Medulla oblongata (tissue), 1 donor: Measurements from ENCODE around the gene CCNB1.
"Not testable (repeated sequence)": the region's sequence is repeated elsewhere in the genome, so short reads cannot be mapped to it uniquely, and the experiment has no call there.

Experiments
- DNase-seq: peaks from one replicate; pipeline ENCODE4 v3.0.0-alpha.2; 2015; ENCODE audit errors: extremely low spot score

Gene CCNB1

DNA sequence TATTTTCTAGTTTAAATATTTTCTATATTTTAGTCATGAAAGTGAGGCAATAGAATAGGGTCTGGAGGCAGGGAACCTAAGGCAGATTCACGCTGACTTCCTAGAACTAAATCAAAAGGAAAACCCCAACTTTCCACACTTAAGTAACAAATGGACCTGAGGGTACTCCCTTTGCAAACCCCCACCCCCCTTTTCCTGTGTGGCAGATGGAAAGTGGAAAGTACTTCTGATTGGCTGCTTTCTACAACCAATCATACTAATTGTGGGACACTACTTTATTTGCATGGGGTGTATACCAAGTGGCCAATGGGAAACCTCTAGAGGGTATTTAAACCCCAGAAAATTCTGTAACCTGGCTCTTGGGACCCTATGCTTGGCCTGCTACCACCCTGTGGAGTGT is 17.7 kb downstream of the CCNB1 start:
- no peak for DNase-seq

DNA sequence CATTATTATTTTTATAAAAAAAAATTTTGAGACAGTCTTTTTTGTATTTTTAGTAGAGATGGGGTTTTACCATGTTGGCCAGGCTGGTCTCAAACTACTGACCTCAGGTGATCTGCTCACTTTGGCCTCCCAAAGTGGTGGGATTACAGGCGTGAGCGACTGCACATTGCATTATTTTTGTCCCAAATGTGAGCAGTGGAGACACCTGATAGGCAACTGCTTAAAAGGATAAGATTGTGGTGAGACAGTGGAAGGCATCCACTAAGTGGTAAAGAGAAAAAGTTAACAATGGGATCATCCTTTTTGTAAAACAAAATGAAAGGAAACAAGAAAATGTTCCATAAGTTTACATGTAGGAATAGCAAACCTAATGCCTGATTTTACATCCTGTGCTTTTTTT is 20.4 kb downstream of the CCNB1 start:
- no peak for DNase-seq

DNA sequence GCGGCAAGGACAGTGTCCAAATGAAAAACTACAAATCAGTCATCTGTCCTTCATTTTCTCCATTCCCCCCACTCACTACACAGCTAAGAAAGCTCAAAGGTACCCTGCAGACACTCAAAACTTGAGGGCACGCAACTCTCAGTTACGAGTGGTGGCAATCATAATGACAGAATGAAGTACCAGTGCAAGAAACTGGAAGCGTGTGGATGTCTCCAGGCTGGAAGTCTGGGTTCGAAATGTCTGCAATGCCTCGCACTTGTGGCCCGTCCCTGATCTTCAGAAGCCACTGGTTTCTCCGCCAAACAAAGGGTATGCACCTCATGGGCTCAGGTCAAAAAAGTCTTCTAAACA is 21.8 kb downstream of the CCNB1 start:
- no peak for DNase-seq

DNA sequence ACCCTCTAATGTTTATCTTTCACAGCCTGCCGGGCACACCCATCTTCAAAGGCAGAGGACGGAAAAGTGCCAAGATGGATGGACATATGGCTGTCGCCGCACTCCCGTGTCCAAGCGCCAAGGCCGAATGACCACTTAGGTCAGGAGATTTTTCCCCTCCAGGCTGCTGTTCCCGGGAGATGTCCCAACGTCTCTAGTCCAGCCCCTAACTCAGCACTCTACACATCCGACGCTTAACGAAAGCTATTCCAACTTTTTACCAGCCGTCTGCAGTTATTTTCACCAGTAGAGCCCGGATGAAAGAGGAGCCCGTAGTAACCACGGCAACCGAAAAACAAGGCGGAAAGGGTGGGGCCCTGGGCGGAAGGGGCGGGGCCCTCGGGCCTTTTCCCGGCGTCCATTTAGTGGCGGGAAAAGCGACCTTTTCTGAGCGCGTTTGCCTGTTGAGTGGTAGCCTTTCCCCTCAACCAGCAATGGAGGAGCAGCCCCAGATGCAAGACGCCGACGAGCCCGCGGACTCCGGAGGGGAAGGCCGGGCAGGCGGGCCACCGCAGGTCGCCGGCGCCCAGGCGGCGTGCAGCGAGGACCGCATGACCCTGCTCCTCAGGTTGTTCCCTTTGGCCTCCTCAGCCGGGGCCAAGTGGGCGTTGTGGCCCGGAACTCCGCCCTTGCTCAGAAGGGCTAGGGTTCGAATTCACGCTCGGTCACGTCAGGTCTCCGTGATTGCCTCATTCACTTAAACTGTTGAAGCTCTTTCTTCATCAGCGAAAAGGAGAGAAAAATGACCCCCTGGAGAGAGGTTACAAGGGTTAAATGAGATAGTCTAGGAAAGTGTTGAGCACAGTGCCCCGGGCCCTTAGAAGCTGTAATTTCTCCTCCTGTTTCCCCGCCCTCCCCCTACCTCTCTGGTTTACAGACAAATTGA is 22.5 kb downstream of the CCNB1 start, which contains the start of gene CENPH:
Gene CENPH, plus strand, starts transcription at position 422 of the 925 bp plus-strand sequence. Its CDS starts 52 bp downstream, at position 474.
- peak; percentile 93 for DNase-seq

DNA sequence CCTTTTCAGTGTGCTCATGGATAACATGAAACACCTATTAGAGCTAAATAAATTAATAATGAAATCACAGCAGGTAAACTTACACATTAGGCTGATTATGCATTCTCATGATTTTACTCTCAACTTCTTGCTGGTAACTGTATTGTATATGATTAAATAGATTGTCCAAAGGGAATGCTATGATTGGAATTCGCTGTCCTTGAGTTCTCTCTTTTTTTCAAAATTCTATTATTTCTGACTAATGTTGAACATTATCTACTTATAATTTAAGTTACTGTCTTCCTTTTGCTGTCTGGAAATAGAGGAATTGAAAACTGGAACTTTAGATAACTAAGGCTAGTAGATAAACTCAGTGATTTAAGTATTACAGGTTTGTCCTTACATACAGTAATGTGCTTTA is 35.5 kb downstream of the CCNB1 start:
- no peak for DNase-seq

DNA sequence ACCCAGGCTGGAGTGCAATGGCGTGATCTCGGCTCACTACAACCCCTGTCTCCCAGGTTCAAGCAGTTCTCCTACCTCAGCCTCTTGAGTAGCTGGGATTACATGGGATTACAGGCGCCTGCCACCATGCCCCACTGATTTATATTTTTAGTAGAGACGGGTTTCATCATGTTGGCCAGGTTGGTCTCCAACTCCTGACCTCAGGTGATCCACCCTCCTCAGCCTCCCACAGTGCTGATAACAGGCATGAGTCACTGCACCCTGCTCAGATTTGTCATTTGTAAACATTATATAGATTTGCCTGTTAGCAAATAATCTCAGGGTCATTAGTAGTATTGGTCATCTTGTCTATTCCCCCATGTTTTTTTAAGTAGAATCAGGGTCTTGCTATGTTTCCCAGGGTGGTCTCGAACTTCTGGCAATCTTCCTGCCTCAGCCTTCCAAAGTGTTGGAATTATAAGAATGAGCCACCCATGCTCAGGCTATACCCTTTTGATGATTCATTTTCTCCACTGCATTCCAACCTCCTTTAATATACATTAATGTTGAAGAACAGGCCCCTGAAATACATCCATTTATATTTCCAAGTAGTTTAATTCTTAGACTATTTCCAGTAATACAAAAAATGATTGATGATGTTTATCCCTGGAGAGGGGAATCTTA is 39.7 kb downstream of the CCNB1 start:
- no peak for DNase-seq

DNA sequence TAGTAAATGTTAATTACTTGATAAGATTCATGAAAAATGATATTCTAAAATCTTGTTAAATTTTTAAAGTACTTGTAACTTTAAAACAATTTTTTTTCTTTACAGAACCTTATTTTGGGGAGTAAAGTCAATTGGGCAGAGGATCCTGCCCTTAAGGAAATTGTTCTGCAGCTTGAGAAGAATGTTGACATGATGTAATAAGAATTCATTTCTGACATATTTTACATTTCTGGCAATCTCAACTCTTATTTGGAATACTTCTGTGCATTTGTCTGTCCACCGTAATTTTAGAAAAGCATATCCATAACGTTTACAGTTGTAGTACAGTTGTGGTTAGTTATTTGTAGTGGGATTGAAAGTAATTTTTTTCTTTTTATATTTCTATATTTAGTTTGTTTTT is 42.7 kb downstream of the CCNB1 start:
- DNase-seq, result no peak

DNA sequence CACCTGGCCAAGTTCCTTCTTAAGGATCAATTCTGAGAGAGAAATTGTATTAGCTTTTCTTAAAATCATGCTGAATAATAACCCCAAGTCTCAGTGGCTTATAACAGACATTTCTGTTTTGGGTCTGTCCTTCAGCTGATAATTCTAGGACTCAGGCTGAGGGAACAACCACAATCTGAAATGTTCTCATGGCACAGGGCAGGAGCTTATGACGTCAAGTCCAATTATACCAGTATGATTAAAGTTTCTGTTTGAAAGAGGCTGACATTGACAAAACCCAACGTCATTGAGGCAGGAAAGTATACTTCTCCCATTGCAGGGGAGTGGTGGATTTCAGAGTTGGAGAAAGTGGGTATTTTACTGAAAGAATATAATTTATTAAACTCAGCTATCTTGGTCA is 44.2 kb downstream of the CCNB1 start:
- DNase-seq, result no peak

DNA sequence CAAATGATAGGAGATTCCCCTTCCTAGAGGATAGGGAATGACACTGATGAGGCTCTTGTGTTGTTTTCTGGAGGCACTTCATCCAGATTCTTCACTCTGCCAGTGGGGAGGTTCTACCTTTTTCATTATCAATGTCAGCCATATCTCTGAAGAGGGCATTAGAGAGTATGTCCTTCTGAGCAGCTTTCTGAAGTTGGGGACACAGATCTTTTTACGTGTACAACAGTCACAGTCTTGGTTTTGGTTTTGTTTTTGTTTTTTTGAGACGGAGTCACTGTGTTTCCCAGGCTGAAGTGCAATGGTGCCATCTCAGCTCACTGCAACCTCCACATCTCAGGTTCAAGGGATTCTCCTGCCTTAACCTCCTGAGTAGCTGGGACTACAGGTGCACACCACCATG is 45.1 kb downstream of the CCNB1 start:
- no peak for DNase-seq

DNA sequence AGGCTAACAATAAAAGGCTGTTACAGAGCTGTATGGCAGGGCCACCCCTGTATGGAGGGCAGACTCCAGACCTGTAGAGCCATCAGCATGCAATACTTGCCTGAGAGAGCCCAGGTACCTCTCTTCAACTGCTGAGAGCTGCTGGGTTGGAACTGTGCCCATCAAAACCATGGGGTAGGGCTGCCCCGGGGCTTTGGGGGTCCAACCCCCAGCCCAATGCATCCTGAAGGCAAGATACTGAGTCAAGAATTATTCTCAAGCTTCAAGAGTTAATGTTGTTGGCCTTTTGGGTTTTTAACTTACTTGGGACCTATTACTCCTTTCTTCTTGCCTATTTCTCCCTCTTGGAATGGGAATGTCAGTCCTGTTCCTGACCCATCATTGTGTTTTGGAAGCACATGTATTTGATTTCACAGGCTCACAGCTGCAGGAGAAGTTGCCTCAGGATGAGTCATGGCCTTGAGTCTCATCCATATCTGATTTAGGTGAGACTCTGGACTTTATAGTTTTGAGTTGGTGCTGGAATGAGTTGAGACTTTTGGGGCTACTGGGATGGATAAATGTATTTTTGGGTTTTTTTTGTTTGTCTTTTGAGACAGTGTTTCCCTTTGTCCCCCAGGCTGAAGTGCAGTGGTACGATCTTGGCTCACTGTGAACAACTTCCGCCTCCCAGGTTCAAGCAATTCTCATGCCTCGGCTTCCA is 46.7 kb downstream of the CCNB1 start:
- DNase-seq, result no peak

DNA sequence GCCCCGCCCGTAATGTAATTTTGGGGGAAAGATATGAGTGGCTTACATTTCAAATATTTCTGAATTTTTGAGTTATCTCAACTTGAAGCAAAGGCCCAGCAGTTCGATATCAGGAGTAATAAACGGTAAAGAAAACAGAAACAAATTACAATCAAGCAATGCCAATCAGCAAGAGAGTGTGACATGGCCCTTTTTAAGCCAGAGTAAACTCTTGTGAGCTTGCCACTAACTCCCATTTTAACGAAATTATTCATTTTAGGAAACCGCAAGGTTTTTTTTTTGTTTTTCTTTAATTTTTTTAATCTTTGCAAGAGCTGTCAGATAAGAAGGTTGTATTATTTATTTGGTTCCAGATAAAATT is 50.2 kb downstream of the CCNB1 start:
- DNase-seq, result no peak

DNA sequence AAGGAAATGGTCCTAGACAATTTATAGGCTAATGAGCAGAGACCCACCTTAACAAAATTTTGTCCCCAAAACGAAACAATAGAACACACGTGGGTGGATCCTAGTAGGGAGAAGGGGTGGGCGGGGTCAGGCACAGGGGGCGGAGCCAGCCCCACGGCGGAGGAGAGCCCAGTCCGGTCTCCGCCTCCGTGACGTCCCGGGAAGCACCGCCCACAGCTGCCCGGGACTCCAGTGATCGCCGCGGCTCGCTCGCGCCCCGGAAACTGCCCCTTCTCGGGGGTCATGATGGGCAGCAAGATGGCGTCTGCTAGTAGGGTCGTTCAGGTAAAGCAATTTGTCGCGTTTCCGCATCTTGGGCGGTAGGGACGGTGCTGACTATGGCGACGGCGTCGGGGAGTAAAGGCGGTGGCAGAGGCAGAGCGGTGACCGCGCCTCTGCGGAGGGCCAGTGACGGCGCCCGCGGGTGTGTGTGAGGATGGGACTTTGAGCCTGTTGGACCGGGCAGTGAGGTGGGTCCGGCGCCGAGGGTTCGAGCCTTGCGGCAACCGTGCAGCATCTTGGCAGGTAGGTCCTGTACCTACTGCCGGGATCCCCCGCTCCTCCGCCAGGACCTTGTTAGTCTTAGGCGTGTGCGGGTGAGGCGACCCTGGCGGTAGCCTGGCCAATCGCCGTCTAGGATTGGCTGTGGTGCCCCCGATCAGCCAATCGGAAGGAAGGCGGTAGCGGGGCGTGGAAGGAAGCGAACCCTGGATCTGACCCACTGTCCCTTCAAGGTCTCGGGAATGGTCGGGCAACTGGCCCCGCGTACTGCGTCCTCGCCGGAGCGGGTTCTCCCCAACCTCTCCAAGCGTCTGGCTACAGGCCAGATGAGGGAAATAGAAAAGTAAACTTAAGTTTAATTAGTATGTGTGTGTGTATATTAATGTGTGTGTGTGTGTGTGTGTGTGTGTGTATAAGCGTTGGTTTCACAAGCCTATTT is 50.9 kb downstream of the CCNB1 start:
- DNase-seq, result peak; percentile 97

DNA sequence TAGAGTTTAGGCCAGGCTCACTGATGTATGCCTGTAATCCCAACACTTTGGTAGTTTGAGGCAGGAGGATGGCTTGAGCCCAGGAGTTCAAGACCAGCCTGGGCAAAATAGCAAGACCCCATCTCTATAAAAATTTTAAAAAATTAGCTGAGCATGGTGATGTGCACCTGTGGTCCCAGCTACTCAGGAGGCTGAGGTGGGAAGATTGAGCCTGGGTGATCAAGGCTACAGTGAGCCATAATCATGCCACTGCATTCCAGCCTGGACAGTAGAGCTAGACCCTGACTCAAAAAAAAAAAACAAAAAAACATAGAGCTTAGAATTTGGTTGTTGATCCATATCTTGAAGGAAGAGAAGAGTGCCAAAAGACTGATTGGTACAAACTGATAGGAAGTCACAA is 53.0 kb downstream of the CCNB1 start:
- DNase-seq, result no peak

DNA sequence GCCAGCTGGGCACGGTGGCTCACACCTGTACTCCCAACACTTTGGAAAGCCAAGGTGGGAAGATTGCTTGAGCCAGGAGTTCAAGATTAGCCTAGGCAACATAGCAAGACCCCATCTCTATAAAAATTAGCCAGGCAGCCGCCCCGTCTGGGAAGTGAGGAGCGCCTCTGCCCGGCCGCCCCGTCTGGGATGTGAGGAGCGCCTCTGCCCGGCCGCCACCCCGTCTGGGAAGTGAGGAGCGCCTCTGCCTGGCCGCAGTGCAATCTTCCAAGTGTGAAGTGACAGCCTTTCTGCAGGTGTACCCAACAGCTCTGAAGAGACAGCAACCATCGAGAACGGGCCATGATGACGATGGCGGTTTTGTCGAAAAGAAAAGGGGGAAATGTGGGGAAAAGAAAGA is 53.4 kb downstream of the CCNB1 start:
- not testable (repeated sequence) for DNase-seq

DNA sequence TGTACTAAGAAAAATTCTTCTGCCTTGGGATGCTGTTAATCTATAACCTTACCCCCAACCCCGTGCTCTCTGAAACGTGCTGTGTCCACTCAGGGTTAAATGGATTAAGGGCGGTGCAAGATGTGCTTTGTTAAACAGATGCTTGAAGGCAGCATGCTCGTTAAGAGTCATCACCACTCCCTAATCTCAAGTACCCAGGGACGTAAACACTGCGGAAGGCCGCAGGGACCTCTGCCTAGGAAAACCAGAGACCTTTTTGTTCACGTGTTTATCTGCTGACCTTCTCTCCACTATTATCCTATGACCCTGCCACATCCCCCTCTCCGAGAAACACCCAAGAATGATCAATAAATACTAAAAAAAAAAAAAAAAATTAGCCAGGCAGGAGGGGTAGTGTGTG is 53.9 kb downstream of the CCNB1 start:
- not testable (repeated sequence) for DNase-seq

DNA sequence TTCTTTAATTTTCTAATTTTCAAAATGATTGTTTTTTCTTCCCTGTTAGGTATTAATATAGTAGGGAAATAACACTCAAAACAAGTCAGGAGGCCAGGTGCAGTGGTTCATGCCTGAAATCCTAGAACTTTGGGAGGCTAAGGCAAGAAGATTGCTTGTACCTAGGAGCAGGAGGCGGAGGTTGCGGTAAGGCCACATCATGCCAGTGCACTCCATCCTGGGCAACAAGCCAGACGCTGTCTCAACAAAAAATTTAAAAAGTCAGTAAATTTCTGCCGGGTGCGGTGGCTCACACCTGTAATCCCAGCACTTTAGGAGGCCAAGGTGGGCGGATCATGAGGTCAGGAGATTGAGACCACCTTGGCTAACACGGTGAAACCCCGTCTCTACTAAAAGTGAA is 57.6 kb downstream of the CCNB1 start:
- DNase-seq, result no peak

DNA sequence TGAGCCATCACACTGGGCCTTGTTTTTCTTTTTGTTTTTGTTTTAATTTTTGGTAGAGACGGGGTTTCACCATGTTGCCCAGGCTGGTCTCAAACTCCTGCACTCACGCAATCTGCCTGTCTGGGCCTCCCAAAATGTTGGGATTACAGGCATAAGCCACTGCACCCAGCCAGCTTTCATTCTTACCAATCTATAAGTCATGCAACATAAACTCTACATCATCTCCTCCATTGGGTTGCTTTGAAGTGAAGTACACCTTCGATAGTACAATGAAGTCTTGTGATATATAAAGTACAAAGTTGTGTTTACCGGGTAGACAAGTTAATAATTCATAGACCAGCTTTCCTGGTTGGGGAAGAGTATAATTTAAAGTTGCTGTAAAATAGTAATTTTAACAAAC is 58.9 kb downstream of the CCNB1 start:
- DNase-seq, result no peak
